RWPE2 (cell line): ENCODE measurements around the gene RYK.

ENCODE experiments used
- ATAC-seq: fragments of 200-7000 bp; cut with Tn5 transposase; 3 replicates; pipeline ENCODE4 v1.9.1; 2021; ENCODE audit warnings: low read depth
- DNase-seq: peaks from one replicate; pipeline ENCODE4 v3.0.0-alpha.2; 2020; ENCODE audit warnings: low spot score
- H3K27ac ChIP-seq: fragments of 450-650 bp; 2 replicates; pipeline ENCODE4 v1.5.1; 2017; ENCODE audit warnings: mild to moderate bottlenecking; ENCODE audit not compliant: poor library complexity, severe bottlenecking
- H3K27me3 ChIP-seq: fragments of 250-450 bp; sonication (Bioruptor Pico); 2 replicates; pipeline ENCODE4 v1.5.1; 2021; ENCODE audit warnings: mild to moderate bottlenecking, moderate library complexity; ENCODE audit not compliant: insufficient read depth, poor library complexity, severe bottlenecking
- H3K36me3 ChIP-seq: fragments of 250-450 bp; sonication (Bioruptor Pico); 2 replicates; pipeline ENCODE4 v1.5.1; 2020; ENCODE audit warnings: low read depth, mild to moderate bottlenecking, moderate library complexity
- H3K4me1 ChIP-seq: fragments of 250-450 bp; sonication (Bioruptor Pico); 2 replicates; pipeline ENCODE4 v1.5.1; 2021; ENCODE audit warnings: mild to moderate bottlenecking, moderate library complexity; ENCODE audit not compliant: insufficient read depth, poor library complexity, severe bottlenecking
- H3K4me3 ChIP-seq: fragments of 250-450 bp; sonication (Bioruptor Pico); 2 replicates; pipeline ENCODE4 v1.5.1; 2021; ENCODE audit warnings: mild to moderate bottlenecking, moderate library complexity; ENCODE audit not compliant: severe bottlenecking
- H3K9me3 ChIP-seq: fragments of 250-450 bp; sonication (Bioruptor Pico); 2 replicates; pipeline ENCODE4 v1.5.1; 2021; ENCODE audit warnings: mild to moderate bottlenecking, moderate library complexity; ENCODE audit not compliant: severe bottlenecking
- TF ChIP-seq, protein P1 (sequence below): fragments of 450-650 bp; IDR thresholded peaks from one replicate; pipeline ENCODE4 v1.5.1; 2017; ENCODE audit warnings: mild to moderate bottlenecking, moderate library complexity; ENCODE audit not compliant: poor library complexity, severe bottlenecking

The RYK gene

GRCh38 chr3:134287512-134287911 lies 36.9 kb upstream of the RYK start:
- H3K4me1 ChIP-seq, result peaks cover 6% of the 10 kb centered on the region
- H3K36me3 ChIP-seq, result no peaks in the 10 kb centered on the region
- TF ChIP-seq, protein P1, sequence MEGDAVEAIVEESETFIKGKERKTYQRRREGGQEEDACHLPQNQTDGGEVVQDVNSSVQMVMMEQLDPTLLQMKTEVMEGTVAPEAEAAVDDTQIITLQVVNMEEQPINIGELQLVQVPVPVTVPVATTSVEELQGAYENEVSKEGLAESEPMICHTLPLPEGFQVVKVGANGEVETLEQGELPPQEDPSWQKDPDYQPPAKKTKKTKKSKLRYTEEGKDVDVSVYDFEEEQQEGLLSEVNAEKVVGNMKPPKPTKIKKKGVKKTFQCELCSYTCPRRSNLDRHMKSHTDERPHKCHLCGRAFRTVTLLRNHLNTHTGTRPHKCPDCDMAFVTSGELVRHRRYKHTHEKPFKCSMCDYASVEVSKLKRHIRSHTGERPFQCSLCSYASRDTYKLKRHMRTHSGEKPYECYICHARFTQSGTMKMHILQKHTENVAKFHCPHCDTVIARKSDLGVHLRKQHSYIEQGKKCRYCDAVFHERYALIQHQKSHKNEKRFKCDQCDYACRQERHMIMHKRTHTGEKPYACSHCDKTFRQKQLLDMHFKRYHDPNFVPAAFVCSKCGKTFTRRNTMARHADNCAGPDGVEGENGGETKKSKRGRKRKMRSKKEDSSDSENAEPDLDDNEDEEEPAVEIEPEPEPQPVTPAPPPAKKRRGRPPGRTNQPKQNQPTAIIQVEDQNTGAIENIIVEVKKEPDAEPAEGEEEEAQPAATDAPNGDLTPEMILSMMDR, result no peak
- H3K27ac ChIP-seq, result no peak overlapping the region
- no peak overlapping the region for H3K4me3 ChIP-seq
- ATAC-seq (no peak), DNase-seq (no peak)
- H3K9me3 ChIP-seq, result no peaks in the 10 kb centered on the region
- no peaks in the 10 kb centered on the region for H3K27me3 ChIP-seq

- no peak for ATAC-seq
- Histone ChIP-seq H3K4me1 (no peaks in the 10 kb centered on the region), H3K4me3 (no peak overlapping the region), H3K27ac (no peak overlapping the region), H3K9me3 (no peaks in the 10 kb centered on the region), H3K27me3 (no peaks in the 10 kb centered on the region), H3K36me3 (no peaks in the 10 kb centered on the region)
- DNase-seq, result no peak
- TF ChIP-seq, protein P1, result no peak
These were observed 33.8 kb upstream of the RYK start for GRCh38 chr3:134284438-134284837.

DNA sequence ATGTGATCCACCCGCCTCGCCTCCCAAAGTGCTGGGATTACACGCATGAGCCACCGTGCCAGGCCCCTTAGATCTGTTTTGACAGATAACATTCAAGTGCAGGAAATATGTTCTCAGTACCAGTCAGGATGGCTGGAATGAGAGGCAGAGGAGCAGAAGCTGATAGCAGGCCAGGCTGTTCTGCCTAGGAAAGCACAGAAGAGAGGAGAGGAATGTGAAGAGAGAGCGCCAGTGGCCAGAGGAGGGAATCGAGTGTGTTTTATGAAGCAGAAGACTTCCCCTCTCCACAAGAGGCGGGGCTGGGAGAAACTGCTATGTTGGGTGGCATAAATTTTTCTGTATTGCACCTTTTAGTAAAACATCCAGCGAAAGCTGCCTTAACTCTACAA lies 32.0 kb upstream of the RYK start:
- H3K36me3 ChIP-seq, result no peaks in the 10 kb centered on the region
- DNase-seq (no peak), ATAC-seq (no peak)
- no peaks in the 10 kb centered on the region for H3K27me3 ChIP-seq
- H3K9me3 ChIP-seq, result no peaks in the 10 kb centered on the region
- TF ChIP-seq, protein P1, result no peak
- no peaks in the 10 kb centered on the region for H3K4me1 ChIP-seq
- no peak overlapping the region for H3K4me3 ChIP-seq
- H3K27ac ChIP-seq, result no peak overlapping the region

DNA sequence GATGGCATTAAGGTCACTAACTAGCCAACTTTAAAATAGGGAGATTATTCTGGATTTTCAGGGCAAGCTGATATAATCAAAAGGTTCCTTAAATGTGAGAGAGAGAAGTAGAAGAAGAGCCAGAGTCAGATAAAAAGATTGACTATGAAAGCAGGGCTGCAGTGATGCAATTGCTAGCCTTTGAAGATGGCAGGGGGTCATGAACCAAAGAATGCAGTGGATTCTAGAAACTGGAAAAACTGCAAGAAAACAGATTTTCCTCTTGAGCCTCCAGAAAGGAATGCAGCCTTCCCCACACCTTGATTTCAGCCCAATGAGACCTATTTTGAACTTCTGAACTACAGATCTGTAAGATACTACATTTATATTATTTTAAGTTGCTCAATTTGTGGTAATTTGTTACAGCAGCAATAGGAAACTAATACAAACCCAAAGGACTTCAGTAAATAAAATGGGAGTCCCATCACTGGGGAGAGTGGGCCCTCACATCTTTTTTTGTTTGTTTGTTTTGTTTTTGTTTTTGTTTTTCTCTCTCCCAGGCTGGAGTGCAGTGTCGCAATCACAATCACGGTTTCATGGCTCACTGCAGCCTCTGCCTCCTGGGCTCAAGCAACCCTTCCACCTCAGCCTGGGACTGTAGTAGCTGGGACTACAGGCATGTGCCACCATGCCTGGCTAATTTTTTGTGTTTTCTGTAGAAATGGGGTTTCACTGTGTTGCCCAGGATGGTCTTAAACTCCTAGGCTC lies 31.4 kb upstream of the RYK start:
- Histone ChIP-seq H3K27me3 (no peaks in the 10 kb centered on the region), H3K9me3 (no peaks in the 10 kb centered on the region), H3K27ac (no peak overlapping the region), H3K36me3 (no peaks in the 10 kb centered on the region), H3K4me3 (no peak overlapping the region), H3K4me1 (no peaks in the 10 kb centered on the region)
- TF ChIP-seq, protein P1, result no peak
- DNase-seq (no peak), ATAC-seq (no peak)

DNA sequence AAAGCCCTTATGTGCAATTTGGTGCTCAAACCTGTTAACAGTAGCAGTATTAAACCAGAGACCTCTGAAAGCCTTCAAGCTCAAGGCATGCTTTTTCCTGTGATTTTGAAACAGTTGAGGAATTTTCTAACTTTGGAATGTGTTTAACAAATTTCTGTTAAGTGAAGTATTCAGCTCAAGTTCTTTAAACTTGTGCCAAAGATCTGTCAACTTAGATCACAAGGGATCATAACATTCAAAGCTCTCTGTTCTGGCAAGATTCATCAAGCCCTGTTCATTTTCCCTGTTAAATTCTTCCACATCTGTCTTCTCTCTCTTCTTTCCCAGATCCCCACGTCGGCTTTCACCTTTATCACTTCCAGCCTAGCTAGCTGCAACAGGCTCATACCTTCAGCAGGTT lies 28.8 kb upstream of the RYK start:
- Histone ChIP-seq H3K36me3 (no peaks in the 10 kb centered on the region), H3K4me1 (no peaks in the 10 kb centered on the region), H3K4me3 (no peak overlapping the region), H3K27ac (no peak overlapping the region), H3K27me3 (no peaks in the 10 kb centered on the region), H3K9me3 (no peaks in the 10 kb centered on the region)
- TF ChIP-seq, protein P1, result no peak
- ATAC-seq (no peak; the same call in 2 of the 3 replicates), DNase-seq (no peak)
